ENCODE measurements around the gene PGA3.
"Not testable (repeated sequence)": the region's sequence is repeated elsewhere in the genome, so short reads cannot be mapped to it uniquely, and the experiment has no call there.

PGA3 gene

DNA sequence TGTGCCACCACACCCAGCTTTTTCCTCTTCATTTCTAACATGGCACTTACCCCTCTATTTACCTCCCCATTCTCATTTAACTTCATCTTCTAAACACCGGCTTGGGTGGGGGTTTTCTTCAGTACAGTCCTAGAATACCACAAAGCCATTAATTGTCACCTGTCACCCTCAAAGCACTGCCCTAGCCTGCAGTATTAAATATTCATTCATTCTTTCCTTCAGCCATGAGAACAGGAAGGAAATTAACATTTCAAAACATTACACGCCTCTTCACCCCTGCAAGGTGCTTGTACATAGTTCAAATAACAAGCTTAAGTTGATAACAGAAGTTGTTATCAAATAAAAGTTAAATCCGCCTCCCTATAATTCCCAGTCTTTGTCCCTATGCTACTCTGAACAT, 31.4 kb upstream of the PGA3 start:
- DNase-seq (ENCODE audit: low spot score) = no peak
- ChIA-PET POLR2A (ENCODE audit: low non-redundant PET) (no interaction called here), CTCF (no interaction called here)
- TF ChIP-seq, protein P1, sequence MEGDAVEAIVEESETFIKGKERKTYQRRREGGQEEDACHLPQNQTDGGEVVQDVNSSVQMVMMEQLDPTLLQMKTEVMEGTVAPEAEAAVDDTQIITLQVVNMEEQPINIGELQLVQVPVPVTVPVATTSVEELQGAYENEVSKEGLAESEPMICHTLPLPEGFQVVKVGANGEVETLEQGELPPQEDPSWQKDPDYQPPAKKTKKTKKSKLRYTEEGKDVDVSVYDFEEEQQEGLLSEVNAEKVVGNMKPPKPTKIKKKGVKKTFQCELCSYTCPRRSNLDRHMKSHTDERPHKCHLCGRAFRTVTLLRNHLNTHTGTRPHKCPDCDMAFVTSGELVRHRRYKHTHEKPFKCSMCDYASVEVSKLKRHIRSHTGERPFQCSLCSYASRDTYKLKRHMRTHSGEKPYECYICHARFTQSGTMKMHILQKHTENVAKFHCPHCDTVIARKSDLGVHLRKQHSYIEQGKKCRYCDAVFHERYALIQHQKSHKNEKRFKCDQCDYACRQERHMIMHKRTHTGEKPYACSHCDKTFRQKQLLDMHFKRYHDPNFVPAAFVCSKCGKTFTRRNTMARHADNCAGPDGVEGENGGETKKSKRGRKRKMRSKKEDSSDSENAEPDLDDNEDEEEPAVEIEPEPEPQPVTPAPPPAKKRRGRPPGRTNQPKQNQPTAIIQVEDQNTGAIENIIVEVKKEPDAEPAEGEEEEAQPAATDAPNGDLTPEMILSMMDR (conservative IDR thresholded peaks at IDR 0.05; ENCODE audit: low read depth) = no peak
- H3K27ac ChIP-seq = no peak overlapping the region

DNA sequence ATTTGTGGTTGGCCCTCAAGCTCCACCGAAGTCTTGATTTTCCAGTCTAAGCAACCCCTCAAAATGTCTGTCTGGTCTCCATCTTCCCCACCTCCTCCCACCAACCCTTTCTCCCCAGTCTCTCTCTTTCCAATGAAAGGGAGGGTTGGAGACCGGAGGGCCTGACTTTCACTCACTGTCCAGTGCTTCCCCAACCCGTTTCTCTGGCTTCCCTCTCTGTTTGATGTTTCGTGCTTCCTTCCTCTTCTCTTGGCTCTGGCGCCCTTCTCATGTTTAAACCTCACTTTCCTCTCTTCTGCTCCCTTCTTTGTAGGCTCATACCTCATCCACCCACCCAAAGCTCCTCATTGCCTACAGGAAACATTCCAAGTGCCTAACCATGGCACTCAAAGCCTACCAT, 31.0 kb upstream of the PGA3 start:
- DNase-seq (ENCODE audit: low spot score) = no peak
- ChIA-PET POLR2A (ENCODE audit: low non-redundant PET) (no interaction called here), CTCF (no interaction called here)
- TF ChIP-seq, protein P1 (conservative IDR thresholded peaks at IDR 0.05; ENCODE audit: low read depth) = no peak
- H3K27ac ChIP-seq = no peak overlapping the region

DNA sequence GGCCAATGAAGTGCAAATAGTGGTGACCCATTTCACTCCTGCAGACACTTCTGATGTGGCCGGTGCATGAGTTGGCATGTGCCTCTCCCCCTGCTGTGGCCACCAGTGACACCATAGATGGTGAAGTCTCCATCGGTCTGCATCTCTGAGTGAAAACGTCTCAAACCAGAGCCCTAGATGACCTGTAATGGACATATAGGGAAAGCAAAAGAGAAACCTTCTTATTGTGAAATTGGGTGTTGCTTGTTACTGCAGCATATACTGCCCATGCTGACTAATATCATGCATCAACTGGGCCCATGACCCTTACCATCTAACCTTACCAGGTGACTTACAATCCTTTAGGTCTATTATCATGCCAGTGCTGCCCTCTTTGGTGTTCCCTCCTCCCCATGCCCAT, 30.4 kb upstream of the PGA3 start:
- no peak overlapping the region for H3K27ac ChIP-seq
- CTCF ChIA-PET = no interaction called here
- TF ChIP-seq, protein P1 (conservative IDR thresholded peaks at IDR 0.05; ENCODE audit: low read depth) = no peak
- no peak for DNase-seq (ENCODE audit: low spot score)
- POLR2A ChIA-PET (ENCODE audit: low non-redundant PET) = no interaction called here

DNA sequence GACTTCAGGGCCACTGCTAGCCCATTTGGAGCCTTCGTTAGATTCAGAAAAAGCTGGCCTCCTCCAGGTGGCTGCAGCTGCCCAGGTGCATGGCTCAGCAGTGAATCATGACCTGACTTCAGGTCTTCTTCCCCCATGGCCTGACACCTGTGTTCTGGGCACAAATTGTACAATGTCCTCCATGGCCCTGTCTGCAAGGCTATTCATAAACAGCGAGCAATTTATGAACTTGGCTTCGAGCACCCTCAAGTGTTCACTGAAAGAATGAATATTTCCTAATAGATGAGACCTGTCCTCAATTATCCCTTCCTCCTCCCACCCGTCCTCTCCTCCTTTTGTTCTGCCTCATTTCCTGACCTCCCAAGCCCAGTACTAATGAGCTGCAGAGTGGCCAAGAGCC, 29.9 kb upstream of the PGA3 start:
- TF ChIP-seq, protein P1 (conservative IDR thresholded peaks at IDR 0.05; ENCODE audit: low read depth) = no peak
- CTCF ChIA-PET = interaction anchor here (0.6 to 1.2 kb wide), 5 partner anchors 123 to 466 kb away, joined by 3 to 6 read pairs (median 4); no protein-coding TSS in a partner anchor
- DNase-seq (ENCODE audit: low spot score) = no peak
- POLR2A ChIA-PET (ENCODE audit: low non-redundant PET) = no interaction called here
- H3K27ac ChIP-seq = no peak overlapping the region

DNA sequence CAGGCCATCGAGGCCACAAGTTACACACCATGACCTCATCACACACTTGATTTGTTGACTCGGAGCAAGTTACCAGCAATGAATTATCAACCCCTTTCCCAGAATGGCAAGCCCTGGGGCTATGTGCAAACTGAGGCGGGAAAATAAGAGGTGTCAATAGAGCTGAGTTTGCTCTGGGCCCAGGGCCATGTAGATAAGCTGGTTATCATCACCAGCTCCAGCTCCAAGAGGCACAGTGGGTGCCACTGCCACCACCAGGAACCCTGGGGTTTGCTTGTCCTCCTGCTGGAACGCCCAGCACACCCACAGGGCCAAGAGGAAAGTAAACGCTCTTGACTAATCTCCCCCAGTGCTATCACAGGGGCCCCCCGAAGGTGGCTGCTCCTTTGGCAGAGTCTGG, 29.0 kb upstream of the PGA3 start:
- ChIA-PET POLR2A (ENCODE audit: low non-redundant PET) (no interaction called here), CTCF (interaction anchor here (0.6 to 1.2 kb wide), 5 partner anchors 122 to 465 kb away, joined by 3 to 6 read pairs (median 4); no protein-coding TSS in a partner anchor)
- TF ChIP-seq, protein P1 (conservative IDR thresholded peaks at IDR 0.05; ENCODE audit: low read depth) = no peak
- DNase-seq (ENCODE audit: low spot score) = no peak
- no peak overlapping the region for H3K27ac ChIP-seq

DNA sequence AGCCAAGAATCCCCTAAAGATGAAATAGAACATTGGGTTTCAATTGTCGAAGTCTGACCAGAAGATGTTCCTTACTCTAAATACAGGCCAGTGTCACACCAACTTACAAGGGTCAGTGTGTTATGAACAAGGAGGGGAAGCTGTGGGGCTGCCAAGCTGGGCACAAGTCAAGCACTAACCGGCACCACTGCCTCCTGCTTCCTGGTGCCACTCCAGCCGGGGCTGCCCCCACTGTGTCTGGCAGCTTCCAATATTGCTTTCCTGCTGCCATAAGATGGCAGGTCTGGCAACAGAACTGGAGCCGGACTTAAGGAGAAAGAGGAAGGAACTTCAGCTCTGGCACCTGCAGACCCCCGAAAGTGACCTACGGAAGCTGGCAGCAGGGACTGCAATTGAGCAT, 28.4 kb upstream of the PGA3 start:
- TF ChIP-seq, protein P1 (conservative IDR thresholded peaks at IDR 0.05; ENCODE audit: low read depth) = no peak
- no peak overlapping the region for H3K27ac ChIP-seq
- ChIA-PET CTCF (interaction anchor here (0.7 to 1.2 kb wide), 2 partner anchors 46 to 344 kb away, joined by 4 to 5 read pairs; no protein-coding TSS in a partner anchor), POLR2A (ENCODE audit: low non-redundant PET) (no interaction called here)
- no peak for DNase-seq (ENCODE audit: low spot score)

DNA sequence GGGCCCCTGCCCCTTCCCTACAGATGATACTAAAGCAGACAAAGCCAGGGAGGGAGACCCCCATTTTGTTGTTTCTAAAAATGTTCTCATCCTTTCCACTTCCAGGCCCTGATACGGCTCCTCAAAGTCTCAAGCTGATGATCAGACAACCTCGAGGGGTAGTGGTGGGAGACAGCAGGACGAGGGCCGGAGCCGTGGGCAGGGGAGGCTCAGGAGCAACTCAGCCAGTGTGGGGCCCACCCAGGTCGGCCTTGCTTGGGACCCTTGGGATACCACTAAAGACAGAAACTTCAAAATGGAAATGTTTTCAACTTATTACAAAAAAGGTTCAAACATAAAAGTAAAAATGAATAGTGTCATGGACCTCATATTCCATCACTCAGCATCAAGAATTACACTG, 26.9 kb upstream of the PGA3 start:
- TF ChIP-seq, protein P1 (conservative IDR thresholded peaks at IDR 0.05; ENCODE audit: low read depth) = no peak
- DNase-seq (ENCODE audit: low spot score) = no peak
- H3K27ac ChIP-seq = no peak overlapping the region
- ChIA-PET CTCF (interaction anchor here (0.8 kb wide), 1 partner anchor 11 kb away, joined by 5 read pairs; no protein-coding TSS in a partner anchor), POLR2A (ENCODE audit: low non-redundant PET) (no interaction called here)

DNA sequence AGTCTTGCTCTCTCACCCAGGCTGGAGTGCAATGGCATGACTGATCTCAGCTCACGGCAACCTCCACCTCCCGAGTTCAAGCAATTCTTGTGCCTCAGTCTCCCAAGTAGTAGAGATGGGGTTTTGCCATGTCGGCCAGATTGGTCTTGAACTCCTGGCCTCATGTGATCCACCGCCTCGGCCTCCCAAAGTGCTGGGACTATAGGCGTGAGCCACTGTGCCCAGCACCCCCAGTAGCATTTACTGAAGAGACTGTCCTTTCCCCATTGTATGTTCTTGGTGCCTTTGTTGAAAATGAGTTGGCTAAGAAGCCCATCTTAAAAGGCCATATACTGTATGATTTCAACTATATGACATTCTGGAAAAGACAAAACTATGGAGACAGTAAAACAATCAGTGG, 23.1 kb upstream of the PGA3 start:
- DNase-seq (ENCODE audit: low spot score); H3K27ac ChIP-seq; POLR2A ChIA-PET (ENCODE audit: low non-redundant PET): not testable (repeated sequence)
- CTCF ChIA-PET = interaction anchor here (0.6 kb wide), 1 partner anchor 62 kb away, joined by 3 read pairs; no protein-coding TSS in a partner anchor
